IPS-NIHi11 (cell line): ENCODE data around the gene ARMC10.
"Not testable (repeated sequence)": the region's sequence is repeated elsewhere in the genome, so short reads cannot be mapped to it uniquely, and the experiment has no call there.

Source experiments
- DNase-seq: peaks from one replicate; pipeline ENCODE4 v3.0.0; 2012; ENCODE audit warnings: mixed read lengths, low spot score

ARMC10 gene

DNA sequence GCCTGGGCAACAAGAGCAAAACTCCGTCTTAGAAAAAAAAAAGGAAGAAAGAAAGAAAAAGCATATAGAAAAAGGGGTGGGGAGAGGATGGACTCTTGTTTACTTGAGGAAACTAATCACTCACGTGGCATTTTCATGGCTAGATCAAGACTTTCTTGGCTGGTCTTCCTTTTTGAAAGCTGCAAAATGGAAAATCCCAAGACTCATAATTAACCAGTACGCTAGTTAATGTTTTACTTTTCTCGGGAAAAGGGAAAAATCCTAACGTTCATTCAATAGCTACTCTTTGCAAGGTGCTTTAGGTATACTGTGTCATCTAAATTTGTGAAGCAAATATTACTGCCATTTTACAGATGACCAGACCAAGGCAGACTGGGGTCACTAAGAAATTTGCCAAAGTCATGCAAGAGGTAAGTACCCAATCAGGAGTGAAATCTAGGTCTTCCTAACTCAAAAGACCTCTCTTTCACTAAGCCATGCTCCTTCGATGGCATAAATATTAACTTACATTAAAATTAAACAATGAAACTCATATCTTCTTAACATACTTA, 49.6 kb downstream of the ARMC10 start:
- no peak for DNase-seq

- DNase-seq: no peak
Measured at GRCh38 chr7:103127006-103127405, 52.1 kb downstream of the ARMC10 start.

GRCh38 chr7:103129702-103130549, 55.0 kb downstream of the ARMC10 start:
- no peak for DNase-seq

DNA sequence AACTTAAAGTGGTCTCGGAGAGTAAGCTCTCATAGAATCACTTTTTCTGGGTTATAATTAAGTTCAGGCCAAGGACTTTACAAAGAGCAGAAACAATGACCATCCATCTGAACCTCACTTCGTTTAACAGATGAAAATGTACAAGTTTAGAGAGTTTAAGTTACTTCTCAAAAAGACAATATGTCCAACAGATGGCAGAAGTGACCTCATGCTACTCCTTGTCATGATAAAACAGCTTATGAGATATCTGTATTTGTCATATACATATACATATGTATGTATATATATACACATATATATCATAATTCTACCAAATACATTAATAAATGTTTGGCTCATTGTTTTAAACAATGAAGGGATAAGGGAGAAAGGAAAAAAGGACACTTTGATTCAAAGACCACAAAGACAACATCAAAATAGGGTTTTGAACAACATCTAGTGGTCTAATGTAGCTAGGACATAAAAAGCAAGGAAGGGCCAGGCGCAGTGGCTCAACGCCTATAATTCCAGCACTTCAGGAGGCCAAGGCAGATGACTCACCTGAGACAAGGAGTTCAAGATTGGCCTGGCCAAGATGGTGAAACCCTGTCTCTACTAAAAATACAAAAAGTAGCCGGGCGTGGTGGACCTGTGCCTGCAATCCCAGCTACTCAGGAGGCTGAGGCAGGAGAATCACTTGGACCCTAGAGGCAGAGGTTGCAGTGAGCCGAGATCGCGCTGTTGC, 56.1 kb downstream of the ARMC10 start:
- no peak for DNase-seq

DNA sequence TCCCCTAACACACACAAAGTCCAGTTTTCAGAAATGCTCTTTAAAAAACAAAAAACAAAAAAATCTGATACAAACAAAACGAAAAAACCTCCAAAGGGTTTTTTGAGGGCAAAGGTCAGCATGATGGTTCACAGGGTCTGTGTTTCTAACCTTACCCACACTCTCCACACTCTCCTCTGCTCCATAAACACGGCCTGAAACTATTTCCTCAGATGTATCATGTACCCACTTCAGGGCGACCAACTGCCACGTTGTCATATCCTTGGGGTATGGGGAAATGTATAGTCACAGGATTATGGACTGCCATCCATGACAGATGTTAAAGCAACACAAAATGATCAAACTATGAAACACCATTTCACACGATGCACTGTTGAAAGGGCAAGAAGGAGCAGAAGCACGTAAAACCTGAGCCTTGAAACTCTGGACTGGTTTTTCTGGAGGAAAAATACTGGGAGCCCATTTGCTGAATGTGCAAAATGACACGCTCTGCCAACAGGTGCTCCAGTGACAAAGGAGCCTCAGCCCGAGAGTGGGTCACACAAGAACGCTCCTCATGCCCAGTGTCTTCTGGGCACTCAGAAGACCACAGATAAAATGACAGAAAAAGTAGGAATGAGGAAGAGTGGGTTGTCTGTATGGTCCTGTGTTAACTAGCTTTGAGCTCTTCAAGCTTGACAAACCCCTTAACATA, 58.2 kb downstream of the ARMC10 start:
- no peak for DNase-seq

GRCh38 chr7:103134836-103135554, 60.1 kb downstream of the ARMC10 start:
- DNase-seq: no peak

GRCh38 chr7:103140061-103140460, 65.1 kb downstream of the ARMC10 start:
- DNase-seq: no peak

GRCh38 chr7:103140685-103141084, 65.7 kb downstream of the ARMC10 start:
- no peak for DNase-seq

- no peak for DNase-seq
Measured at GRCh38 chr7:103141753-103142404, 66.9 kb downstream of the ARMC10 start.

DNA sequence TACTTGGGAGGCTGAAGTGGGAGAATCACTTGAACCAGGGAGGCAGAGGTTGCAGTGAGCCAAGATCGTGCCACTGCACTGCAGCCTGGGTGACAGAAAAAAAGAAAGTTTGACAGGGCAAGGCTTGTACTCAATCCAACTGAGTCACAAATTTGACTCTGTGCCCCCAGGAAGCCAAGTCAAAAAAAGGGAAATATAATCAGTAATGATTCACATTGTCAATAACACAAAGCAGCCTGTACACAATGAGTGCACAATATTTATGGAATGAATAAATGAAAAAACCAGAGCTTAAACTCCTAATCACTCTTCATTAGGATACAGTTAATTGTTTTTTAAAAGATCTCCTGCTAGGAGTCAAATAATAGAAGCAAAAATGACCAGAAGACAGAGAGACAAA, 67.6 kb downstream of the ARMC10 start:
- DNase-seq: no peak

DNA sequence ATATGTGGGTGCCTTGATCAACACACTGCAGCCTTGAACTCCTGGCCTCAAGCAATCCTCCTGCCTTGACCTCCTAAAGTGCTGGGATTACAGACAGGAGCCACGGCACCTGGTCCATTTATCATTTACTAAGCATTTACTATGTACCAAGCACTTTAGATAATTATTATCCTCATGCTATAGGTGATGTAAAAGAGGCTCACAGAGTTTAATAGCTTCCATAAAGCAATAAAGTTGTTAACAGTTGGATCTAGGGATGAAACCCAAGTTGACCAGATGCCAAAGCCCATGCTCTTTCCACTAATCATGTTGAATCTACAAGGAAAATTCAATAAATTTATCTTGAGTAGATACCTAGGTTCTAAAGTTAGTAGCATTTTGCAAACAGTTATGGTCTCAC, 68.9 kb downstream of the ARMC10 start:
- no peak for DNase-seq

GRCh38 chr7:103144754-103145153, 69.8 kb downstream of the ARMC10 start:
- DNase-seq: not testable (repeated sequence)

DNA sequence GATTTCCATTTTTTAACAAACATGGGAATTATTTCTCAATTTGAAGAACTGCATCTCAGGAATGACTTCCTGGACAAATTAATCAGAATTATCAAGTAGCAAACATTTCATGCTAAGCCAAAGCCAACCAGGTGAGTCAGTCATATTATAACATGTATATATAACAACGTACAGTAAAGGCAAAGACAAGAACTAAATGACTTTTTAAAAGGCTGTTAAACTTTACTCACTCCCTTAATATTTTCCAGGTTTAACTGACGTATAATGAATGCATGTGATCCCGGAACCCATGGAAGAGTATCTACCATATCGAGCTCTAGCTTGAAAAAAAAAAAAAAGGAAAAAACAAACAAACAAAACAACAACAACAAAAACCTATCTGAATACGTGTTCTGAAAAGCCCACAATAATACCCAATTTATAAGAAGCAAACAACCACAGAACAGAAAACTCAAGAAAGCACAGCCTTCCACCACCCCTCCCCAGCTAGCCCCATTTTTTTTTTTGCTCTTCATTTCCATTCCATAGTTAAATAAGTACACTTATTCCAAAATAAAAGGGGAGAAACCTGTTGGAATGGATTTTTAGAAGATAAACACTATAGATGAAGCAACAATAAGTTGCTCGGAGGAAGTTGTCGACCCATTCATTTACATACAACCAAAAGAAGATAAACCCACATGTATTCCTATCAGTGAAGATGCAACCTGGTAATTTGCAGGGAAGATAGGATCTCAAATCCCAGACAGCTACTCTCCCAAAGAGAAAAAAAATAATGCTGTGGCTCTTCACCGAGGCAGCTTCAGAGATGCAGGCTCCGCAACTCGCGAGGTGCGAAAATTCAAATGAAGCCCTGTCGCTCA, 73.4 kb downstream of the ARMC10 start:
- DNase-seq: no peak
